CD4-positive, alpha-beta T cell (primary cell): ENCODE results near the gene ZMYND19. TPM values are rescaled to one million over a fixed set of nuclear protein-coding genes. Genes with fewer than 3 reads are reported as not detected.

Experiments used
- ATAC-seq: fragments of 200-7000 bp; cut with Tn5 transposase; one replicate; pipeline ENCODE4 v1.10.0; 2022; ENCODE audit warnings: mild to moderate bottlenecking; ENCODE audit not compliant: poor library complexity
- CTCF ChIA-PET: fragments of 350-600 bp; sonication (Branson Sonifier 250); formaldehyde crosslinking; loops from one replicate; lab custom pipeline; 2021; ENCODE audit warnings: antibody characterized with exemption, inconsistent platforms; lab: Charles Lee
- POLR2A ChIA-PET: fragments of 350-600 bp; sonication (Branson Sonifier 250); formaldehyde crosslinking; loops from one replicate; lab custom pipeline; 2021; ENCODE audit warnings: antibody characterized with exemption, inconsistent platforms; lab: Charles Lee
- DNase-seq, 14 experiments: peaks; one replicate each; pipeline ENCODE4 v3.0.0-alpha.2; 2013 to 2020; ENCODE audit warnings: mixed read lengths in 2 of 14
- H3K27ac ChIP-seq, 2 donors: one replicate each; pipeline versions ENCODE4 v1.5.1 to v1.7.0; 2013; ENCODE audit warnings: low read length in 2 of 2, low read depth in 1 of 2, mild to moderate bottlenecking in 1 of 2
- H3K27me3 ChIP-seq, 2 experiments: 1 replicate in 1 of 2; 2 replicates in 1 of 2; pipeline versions ENCODE4 v1.6.1 to v1.7.0; 2013; ENCODE audit warnings: low read length in 2 of 2, control low read depth in 1 of 2, mild to moderate bottlenecking in 1 of 2, moderate library complexity in 1 of 2; ENCODE audit not compliant: insufficient read depth in 2 of 2, control insufficient read depth in 1 of 2
- H3K36me3 ChIP-seq: one replicate; pipeline ENCODE4 v1.6.1; 2013; ENCODE audit warnings: low read length, control low read depth; ENCODE audit not compliant: insufficient read depth
- H3K4me1 ChIP-seq: one replicate; pipeline ENCODE4 v1.6.1; 2013; ENCODE audit warnings: low read length, control low read depth; ENCODE audit not compliant: insufficient read depth
- H3K4me3 ChIP-seq: one replicate; pipeline ENCODE4 v1.5.1; 2013; ENCODE audit warnings: mild to moderate bottlenecking, low read length, moderate library complexity
- H3K9me3 ChIP-seq, 2 experiments: 1 replicate in 1 of 2; 2 replicates in 1 of 2; pipeline versions ENCODE4 v1.6.1 to v1.7.0; 2013; ENCODE audit warnings: low read length in 2 of 2, mild to moderate bottlenecking in 2 of 2, control low read depth in 1 of 2, moderate library complexity in 1 of 2; ENCODE audit not compliant: control insufficient read depth in 1 of 2, insufficient read depth in 1 of 2
- H3K27ac Mint-ChIP-seq: one replicate; pipeline ENCODE4 v1.8.0; 2020; ENCODE audit warnings: mixed read lengths
- H3K27me3 Mint-ChIP-seq: one replicate; pipeline ENCODE4 v1.8.0; 2021; ENCODE audit warnings: mixed read lengths
- H3K36me3 Mint-ChIP-seq: one replicate; pipeline ENCODE4 v1.8.0; 2021; ENCODE audit warnings: low read depth, mixed read lengths
- H3K4me1 Mint-ChIP-seq: one replicate; pipeline ENCODE4 v1.8.0; 2021; ENCODE audit warnings: low read depth, mixed read lengths
- H3K4me3 Mint-ChIP-seq: one replicate; pipeline ENCODE4 v1.8.0; 2020; ENCODE audit warnings: mild to moderate bottlenecking, mixed read lengths
- H3K9me3 Mint-ChIP-seq: one replicate; pipeline ENCODE4 v1.8.0; 2020; ENCODE audit warnings: mixed read lengths
- intact Hi-C, 2 experiments: fragments of 100-400 bp; cut with DNase I in 1 of 2; cut with micrococcal nuclease in 1 of 2; formaldehyde crosslinking; loops; one replicate each; pipeline versions ENCODE4 v1.15.1 to v1.9.0; 2023 to 2025; cut with DNase I, micrococcal nuclease
- total RNA-seq, 174 experiments: library from RNA in 2 of 174; stranded (reverse) in 2 of 174; gene quantifications; one replicate each; pipeline ENCODE4 v1.2.3 and lab custom pipeline; 2021 to 2026
- TF ChIP-seq, protein P1 (sequence below): fragments of 200-600 bp; IDR thresholded peaks from one replicate; pipeline ENCODE4 v1.8.0; 2022; ENCODE audit warnings: antibody characterized with exemption, mild to moderate bottlenecking

The ZMYND19 gene
- total RNA-seq, 2 experiments from 2014 or later, result 8.6 to 11.3 TPM

DNA sequence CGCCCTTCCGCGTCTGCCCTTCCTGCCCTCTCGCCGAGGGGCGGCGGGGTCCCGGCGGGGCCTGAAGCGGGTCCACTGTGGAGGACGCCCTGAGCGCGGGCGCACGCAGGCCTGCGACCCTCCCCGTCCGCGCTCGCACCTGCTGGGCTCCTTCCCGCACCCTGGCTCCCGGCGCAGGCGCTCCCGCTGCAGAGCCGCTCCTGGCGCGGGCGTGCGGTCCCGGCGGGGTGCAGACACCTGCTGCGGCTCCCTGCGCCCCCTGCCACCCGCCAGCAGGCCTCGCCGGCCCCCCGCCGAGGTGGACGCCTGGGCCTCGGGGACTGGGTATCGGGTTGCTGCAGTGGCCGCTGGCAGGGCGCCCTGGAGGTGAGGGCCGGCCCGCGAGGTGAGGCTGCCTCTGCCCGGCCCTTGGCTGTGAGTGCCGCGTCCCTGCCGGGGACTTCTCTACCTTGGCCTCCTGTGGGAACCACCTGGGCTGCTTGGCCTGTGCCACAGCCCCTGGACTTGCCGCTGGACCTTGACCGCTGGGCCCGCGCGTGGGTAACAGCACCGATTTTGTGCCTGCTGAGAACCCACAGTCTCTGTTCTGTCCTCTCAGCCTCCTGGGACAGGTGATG, 15.8 kb upstream of the ZMYND19 start:
- Mint-ChIP-seq H3K4me3 (peak overlapping the region; percentile 88), H3K27ac (peak overlapping the region; percentile 47), H3K27me3 (no peaks in the 10 kb centered on the region), H3K36me3 (no peaks in the 10 kb centered on the region), H3K9me3 (no peaks in the 10 kb centered on the region), H3K4me1 (peaks cover 22% of the 10 kb centered on the region)
- CTCF ChIA-PET, result no interaction called here
- POLR2A ChIA-PET, result interaction anchor here (1.6 kb wide), 1 partner anchor 16 kb away, joined by 8 read pairs; the partner anchor contains the start of gene ZMYND19
- TF ChIP-seq, protein P1, sequence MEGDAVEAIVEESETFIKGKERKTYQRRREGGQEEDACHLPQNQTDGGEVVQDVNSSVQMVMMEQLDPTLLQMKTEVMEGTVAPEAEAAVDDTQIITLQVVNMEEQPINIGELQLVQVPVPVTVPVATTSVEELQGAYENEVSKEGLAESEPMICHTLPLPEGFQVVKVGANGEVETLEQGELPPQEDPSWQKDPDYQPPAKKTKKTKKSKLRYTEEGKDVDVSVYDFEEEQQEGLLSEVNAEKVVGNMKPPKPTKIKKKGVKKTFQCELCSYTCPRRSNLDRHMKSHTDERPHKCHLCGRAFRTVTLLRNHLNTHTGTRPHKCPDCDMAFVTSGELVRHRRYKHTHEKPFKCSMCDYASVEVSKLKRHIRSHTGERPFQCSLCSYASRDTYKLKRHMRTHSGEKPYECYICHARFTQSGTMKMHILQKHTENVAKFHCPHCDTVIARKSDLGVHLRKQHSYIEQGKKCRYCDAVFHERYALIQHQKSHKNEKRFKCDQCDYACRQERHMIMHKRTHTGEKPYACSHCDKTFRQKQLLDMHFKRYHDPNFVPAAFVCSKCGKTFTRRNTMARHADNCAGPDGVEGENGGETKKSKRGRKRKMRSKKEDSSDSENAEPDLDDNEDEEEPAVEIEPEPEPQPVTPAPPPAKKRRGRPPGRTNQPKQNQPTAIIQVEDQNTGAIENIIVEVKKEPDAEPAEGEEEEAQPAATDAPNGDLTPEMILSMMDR, result no peak
- ATAC-seq (no peak), DNase-seq (peak in 2 of 14 experiments; percentile 18 to 45)
- Histone ChIP-seq H3K27ac (no peak overlapping the region), H3K36me3 (peaks cover 4% of the 10 kb centered on the region), H3K9me3 (no peaks in the 10 kb centered on the region), H3K4me1 (peaks cover 33% of the 10 kb centered on the region), H3K4me3 (peak overlapping the region; percentile 58), H3K27me3 (no peaks in the 10 kb centered on the region)
- intact Hi-C loops, result loop anchor here in 1 of 2 experiments (5.0 to 10.0 kb wide), 3 partner anchors 149 to 511 kb away; partner anchors contain the start of genes EXD3, NOXA1 and NSMF

DNA sequence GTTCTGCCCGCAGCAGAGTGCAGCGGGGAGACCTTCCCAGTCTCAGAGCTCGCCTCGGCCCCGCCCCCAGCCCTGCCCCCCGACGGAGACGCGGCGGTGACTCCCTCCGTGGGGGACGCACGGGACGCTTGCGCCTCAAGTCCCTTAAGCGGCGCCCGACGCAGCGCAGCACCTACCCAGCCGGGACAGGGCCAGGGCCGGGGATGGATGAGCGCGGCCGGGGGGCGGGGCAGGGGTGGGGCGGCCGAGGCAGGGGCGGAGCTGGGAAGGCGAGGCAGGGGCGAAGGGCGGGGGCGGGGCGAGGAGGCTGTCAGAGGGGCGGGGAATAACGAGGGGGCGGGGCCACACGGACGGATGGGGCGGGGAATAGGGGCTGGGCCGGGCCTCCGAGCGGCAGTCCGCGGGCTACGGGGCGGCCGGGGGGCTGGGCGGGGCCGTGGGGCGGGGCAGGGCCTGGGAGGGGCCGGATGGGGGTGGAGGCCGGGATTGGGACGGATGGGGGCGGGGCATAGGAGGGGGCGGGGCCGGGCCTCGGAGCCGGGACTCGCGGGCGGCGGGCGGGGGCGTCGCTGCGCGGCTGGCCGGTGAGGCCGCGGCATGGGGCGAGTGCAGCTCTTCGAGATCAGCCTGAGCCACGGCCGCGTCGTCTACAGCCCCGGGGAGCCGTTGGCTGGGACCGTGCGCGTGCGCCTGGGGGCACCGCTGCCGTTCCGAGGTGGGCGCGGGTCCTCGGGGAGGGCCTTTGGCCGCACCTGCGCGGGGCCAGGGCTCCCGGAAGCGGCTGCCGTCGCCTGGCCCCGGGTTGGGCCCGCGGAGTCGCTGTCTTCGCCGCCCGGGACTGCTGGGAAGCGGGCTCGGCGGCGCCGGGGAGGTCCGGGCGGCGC, 15.1 kb upstream of the ZMYND19 start, which contains the start of gene ARRDC1:
TSS of gene ARRDC1 (plus strand) at position 566 of the 884 bp plus-strand sequence. CDS start at position 598, 32 bp downstream.
- intact Hi-C loops, result loop anchor here (1.0 to 10.0 kb wide), 7 partner anchors 13 to 511 kb away; partner anchors contain the start of genes EHMT1 (in 1 of the 2), EXD3 (in 1 of the 2), NOXA1 (in 1 of the 2) and NSMF (in 1 of the 2)
- POLR2A ChIA-PET, result interaction anchor here (0.6 to 1.6 kb wide), 6 partner anchors 13 to 580 kb away, joined by 3 to 11 read pairs (median 4); partner anchors contain the start of genes EHMT1, NELFB and ZMYND19
- Histone ChIP-seq H3K36me3 (peaks cover 4% of the 10 kb centered on the region), H3K9me3 (no peaks in the 10 kb centered on the region), H3K4me1 (peaks cover 31% of the 10 kb centered on the region), H3K27ac (no peak within 1 kb of the TSS), H3K4me3 (peak within 1 kb of the TSS; percentile 58), H3K27me3 (no peaks in the 10 kb centered on the region)
- Mint-ChIP-seq H3K4me3 (peak within 1 kb of the TSS; percentile 88), H3K9me3 (no peaks in the 10 kb centered on the region), H3K27ac (peak within 1 kb of the TSS; percentile 47), H3K4me1 (peaks cover 22% of the 10 kb centered on the region), H3K27me3 (no peaks in the 10 kb centered on the region), H3K36me3 (no peaks in the 10 kb centered on the region)
- TF ChIP-seq, protein P1, result no peak
- CTCF ChIA-PET, result no interaction called here
- ATAC-seq (peak; percentile 89), DNase-seq (peak; percentile 87 to 98 (median 94))
